Trophoblast cell (in vitro differentiated cells and primary cell): ENCODE results near the gene MESD.
A peak's percentile ranks its signal among the peaks of the same experiment; 100 is the strongest.

Source experiments
- DNase-seq, 2 donors: peaks; one replicate each; pipeline ENCODE4 v3.0.0-alpha.2; 2016
- H2AFZ ChIP-seq: 2 replicates; pipeline ENCODE4 v1.6.1; 2013; ENCODE audit warnings: low read length, moderate library complexity, mild to moderate bottlenecking; ENCODE audit not compliant: insufficient read depth, poor library complexity
- H2AK5ac ChIP-seq: 2 replicates; pipeline ENCODE4 v1.6.1; 2013; ENCODE audit warnings: mild to moderate bottlenecking, low read length
- H2BK120ac ChIP-seq: 2 replicates; pipeline ENCODE4 v1.6.1; 2013; ENCODE audit warnings: low read length, mild to moderate bottlenecking, moderate library complexity; ENCODE audit not compliant: insufficient read depth, poor library complexity
- H2BK12ac ChIP-seq: 2 replicates; pipeline ENCODE4 v1.6.1; 2013; ENCODE audit warnings: mild to moderate bottlenecking, low read length, moderate library complexity
- H2BK5ac ChIP-seq: 2 replicates; pipeline ENCODE4 v1.6.1; 2013; ENCODE audit warnings: low read length, low read depth, moderate library complexity, mild to moderate bottlenecking; ENCODE audit not compliant: poor library complexity
- H3K14ac ChIP-seq: 2 replicates; pipeline ENCODE4 v1.6.1; 2013; ENCODE audit warnings: mild to moderate bottlenecking, low read length
- H3K18ac ChIP-seq: 2 replicates; pipeline ENCODE4 v1.6.1; 2013; ENCODE audit warnings: mild to moderate bottlenecking, low read length
- H3K23ac ChIP-seq: 2 replicates; pipeline ENCODE4 v1.6.1; 2013; ENCODE audit warnings: low read length
- H3K27ac ChIP-seq: 2 replicates; pipeline ENCODE4 v1.5.1; 2013; ENCODE audit warnings: low read depth, mild to moderate bottlenecking, inconsistent platforms, low read length, moderate library complexity
- H3K27me3 ChIP-seq: 2 replicates; pipeline ENCODE4 v1.6.1; 2013; ENCODE audit warnings: inconsistent platforms, mild to moderate bottlenecking, low read length, moderate library complexity; ENCODE audit not compliant: insufficient read depth
- H3K36me3 ChIP-seq, 2 experiments: 1 replicate in 1 of 2; 2 replicates in 1 of 2; pipeline ENCODE4 v1.6.1; 2013; ENCODE audit warnings: low read length in 2 of 2, mild to moderate bottlenecking in 2 of 2, moderate library complexity in 1 of 2; ENCODE audit not compliant: insufficient read depth in 2 of 2, control insufficient read depth in 1 of 2
- H3K4ac ChIP-seq: 2 replicates; pipeline ENCODE4 v1.6.1; 2013; ENCODE audit warnings: low read depth, mild to moderate bottlenecking, low read length, moderate library complexity
- H3K4me1 ChIP-seq, 2 experiments: 1 replicate in 1 of 2; 2 replicates in 1 of 2; pipeline ENCODE4 v1.6.1; 2013; ENCODE audit warnings: low read length in 2 of 2, mild to moderate bottlenecking in 2 of 2, moderate library complexity in 1 of 2; ENCODE audit not compliant: insufficient read depth in 2 of 2, control insufficient read depth in 1 of 2
- H3K4me2 ChIP-seq: 2 replicates; pipeline ENCODE4 v1.6.1; 2013; ENCODE audit warnings: inconsistent platforms, mild to moderate bottlenecking, low read length, moderate library complexity
- H3K4me3 ChIP-seq: 2 replicates; pipeline ENCODE4 v1.5.1; 2013; ENCODE audit warnings: mild to moderate bottlenecking, low read depth, low read length, inconsistent platforms
- H3K79me1 ChIP-seq: one replicate; pipeline ENCODE4 v1.6.1; 2013; ENCODE audit warnings: low read length
- H3K79me2 ChIP-seq: 2 replicates; pipeline ENCODE4 v1.6.1; 2013; ENCODE audit warnings: low read length, mild to moderate bottlenecking; ENCODE audit not compliant: control insufficient read depth, insufficient read depth, poor library complexity
- H3K9ac ChIP-seq: 2 replicates; pipeline ENCODE4 v1.6.1; 2013; ENCODE audit warnings: mild to moderate bottlenecking, low read length
- H3K9me3 ChIP-seq: 2 replicates; pipeline ENCODE4 v1.6.1; 2013; ENCODE audit warnings: low read depth, mild to moderate bottlenecking, control low read depth, inconsistent platforms, low read length; ENCODE audit not compliant: insufficient read depth
- H4K12ac ChIP-seq: 2 replicates; pipeline ENCODE4 v1.6.1; 2013; ENCODE audit warnings: low read depth, mild to moderate bottlenecking, low read length, moderate library complexity
- H4K8ac ChIP-seq: 2 replicates; pipeline ENCODE4 v1.6.1; 2013; ENCODE audit warnings: low read depth, mild to moderate bottlenecking, low read length, moderate library complexity
- H4K91ac ChIP-seq: one replicate; pipeline ENCODE4 v1.6.1; 2013; ENCODE audit warnings: low read depth, mild to moderate bottlenecking, low read length, moderate library complexity
- WGBS: extraction: QIAGEN DNeasy Blood & Tissue Kit; methylation state at CpG from one replicate; pipeline ENCODE4 v1.1.7; 2013; ENCODE audit warnings: missing lambda C conversion rate; ENCODE audit not compliant: insufficient read length, insufficient coverage; ENCODE audit errors: extremely low coverage; 5-methylcytosine and 5-hydroxymethylcytosine counted together

The MESD gene

GRCh38 chr15:80936288-80937078 lies 53.1 kb downstream of the MESD start:
- Histone ChIP-seq H3K79me2 (no peaks in the 10 kb centered on the region), H3K27ac (peak overlapping the region; percentile 21), H3K27me3 (no peaks in the 10 kb centered on the region), H3K23ac (no peak overlapping the region), H3K4me3 (no peak overlapping the region), H3K79me1 (peaks cover 2% of the 10 kb centered on the region), H3K4ac (no peak overlapping the region), H4K91ac (no peak overlapping the region), H3K18ac (no peak overlapping the region), H3K9ac (no peak overlapping the region), H2BK120ac (peak overlapping the region; percentile 0), H3K36me3 (peaks cover 5 to 17% of the 10 kb centered on the region in 2 experiments), H3K14ac (no peak overlapping the region), H4K8ac (no peak overlapping the region), H3K4me2 (no peak overlapping the region), H3K4me1 (peaks cover 8 to 12% of the 10 kb centered on the region in 2 experiments), H4K12ac (no peak overlapping the region), H3K9me3 (no peaks in the 10 kb centered on the region), H2AFZ (no peak overlapping the region), H2BK12ac (no peak overlapping the region), H2BK5ac (no peak overlapping the region), H2AK5ac (no peak overlapping the region)
- no CpG with 5 or more reads among the region's 16 CpGs for WGBS
- DNase-seq: no peak

GRCh38 chr15:80934761-80935221 lies 54.8 kb downstream of the MESD start:
- Histone ChIP-seq H3K4me2 (no peak overlapping the region), H4K91ac (no peak overlapping the region), H3K36me3 (peaks cover 3 to 6% of the 10 kb centered on the region in 2 experiments), H3K9me3 (no peaks in the 10 kb centered on the region), H3K18ac (no peak overlapping the region), H4K12ac (no peak overlapping the region), H3K4me1 (peaks cover 8 to 12% of the 10 kb centered on the region in 2 experiments), H3K4me3 (no peak overlapping the region), H2AK5ac (no peak overlapping the region), H3K23ac (no peak overlapping the region), H2BK12ac (no peak overlapping the region), H3K14ac (no peak overlapping the region), H2BK120ac (no peak overlapping the region), H4K8ac (no peak overlapping the region), H3K9ac (no peak overlapping the region), H2AFZ (no peak overlapping the region), H3K4ac (no peak overlapping the region), H3K79me1 (peaks cover 2% of the 10 kb centered on the region), H2BK5ac (peak overlapping the region; percentile 4), H3K27ac (no peak overlapping the region), H3K79me2 (no peaks in the 10 kb centered on the region), H3K27me3 (no peaks in the 10 kb centered on the region)
- WGBS: no CpG with 5 or more reads among the region's 3 CpGs
- no peak for DNase-seq

- Histone ChIP-seq H3K23ac (no peak overlapping the region), H2BK12ac (no peak overlapping the region), H4K91ac (no peak overlapping the region), H3K9me3 (peaks cover 2% of the 10 kb centered on the region), H3K36me3 (peaks cover 3 to 12% of the 10 kb centered on the region in 2 experiments), H4K8ac (no peak overlapping the region), H3K27ac (no peak overlapping the region), H3K18ac (no peak overlapping the region), H3K4me3 (no peak overlapping the region), H3K79me1 (peaks cover 2% of the 10 kb centered on the region), H3K14ac (no peak overlapping the region), H2BK120ac (no peak overlapping the region), H2AFZ (no peak overlapping the region), H3K4me2 (no peak overlapping the region), H3K79me2 (no peaks in the 10 kb centered on the region), H2BK5ac (no peak overlapping the region), H3K27me3 (no peaks in the 10 kb centered on the region), H3K4ac (no peak overlapping the region), H4K12ac (no peak overlapping the region), H3K9ac (no peak overlapping the region), H3K4me1 (peaks cover 12 to 13% of the 10 kb centered on the region in 2 experiments), H2AK5ac (no peak overlapping the region)
- DNase-seq: no peak
- WGBS: no CpG with 5 or more reads among the region's 15 CpGs
These were observed 56.6 kb downstream of the MESD start for GRCh38 chr15:80932989-80933388.

GRCh38 chr15:80932513-80932815 lies 57.2 kb downstream of the MESD start:
- Histone ChIP-seq H3K14ac (no peak overlapping the region), H3K9ac (no peak overlapping the region), H3K4me2 (no peak overlapping the region), H3K4me3 (no peak overlapping the region), H2BK12ac (no peak overlapping the region), H3K27ac (no peak overlapping the region), H2BK5ac (no peak overlapping the region), H2BK120ac (no peak overlapping the region), H4K91ac (no peak overlapping the region), H4K8ac (no peak overlapping the region), H3K79me1 (peaks cover 2% of the 10 kb centered on the region), H3K4me1 (peaks cover 12 to 13% of the 10 kb centered on the region in 2 experiments), H3K18ac (no peak overlapping the region), H3K79me2 (no peaks in the 10 kb centered on the region), H3K36me3 (peaks cover 0 to 12% of the 10 kb centered on the region in 2 experiments), H4K12ac (no peak overlapping the region), H3K27me3 (no peaks in the 10 kb centered on the region), H3K23ac (no peak overlapping the region), H2AFZ (no peak overlapping the region), H3K4ac (no peak overlapping the region), H3K9me3 (peaks cover 2% of the 10 kb centered on the region), H2AK5ac (no peak overlapping the region)
- WGBS: no CpG with 5 or more reads among the region's 5 CpGs
- DNase-seq: no peak
